Measurements from ENCODE around the gene LZTR1. TPM values are rescaled to one million over a fixed set of nuclear protein-coding genes. Genes with fewer than 3 reads are reported as not detected.

LZTR1 gene
- total and polyA plus RNA-seq, 2 experiments from 2014 or later = 9.2 to 39.9 TPM

- no peak for ATAC-seq
These were observed 46.5 kb downstream of the LZTR1 start for GRCh38 chr22:21028277-21029251.

More at GRCh38 chr22:21028277-21029251, 46.5 kb downstream of the LZTR1 start:
- H3K9me3 Mint-ChIP-seq = no peaks in the 10 kb centered on the region; the same call in 2 of the 3 replicates
- no peaks in the 10 kb centered on the region for H3K36me3 ChIP-seq (ENCODE audit: insufficient read depth)
- TF ChIP-seq, protein P1, sequence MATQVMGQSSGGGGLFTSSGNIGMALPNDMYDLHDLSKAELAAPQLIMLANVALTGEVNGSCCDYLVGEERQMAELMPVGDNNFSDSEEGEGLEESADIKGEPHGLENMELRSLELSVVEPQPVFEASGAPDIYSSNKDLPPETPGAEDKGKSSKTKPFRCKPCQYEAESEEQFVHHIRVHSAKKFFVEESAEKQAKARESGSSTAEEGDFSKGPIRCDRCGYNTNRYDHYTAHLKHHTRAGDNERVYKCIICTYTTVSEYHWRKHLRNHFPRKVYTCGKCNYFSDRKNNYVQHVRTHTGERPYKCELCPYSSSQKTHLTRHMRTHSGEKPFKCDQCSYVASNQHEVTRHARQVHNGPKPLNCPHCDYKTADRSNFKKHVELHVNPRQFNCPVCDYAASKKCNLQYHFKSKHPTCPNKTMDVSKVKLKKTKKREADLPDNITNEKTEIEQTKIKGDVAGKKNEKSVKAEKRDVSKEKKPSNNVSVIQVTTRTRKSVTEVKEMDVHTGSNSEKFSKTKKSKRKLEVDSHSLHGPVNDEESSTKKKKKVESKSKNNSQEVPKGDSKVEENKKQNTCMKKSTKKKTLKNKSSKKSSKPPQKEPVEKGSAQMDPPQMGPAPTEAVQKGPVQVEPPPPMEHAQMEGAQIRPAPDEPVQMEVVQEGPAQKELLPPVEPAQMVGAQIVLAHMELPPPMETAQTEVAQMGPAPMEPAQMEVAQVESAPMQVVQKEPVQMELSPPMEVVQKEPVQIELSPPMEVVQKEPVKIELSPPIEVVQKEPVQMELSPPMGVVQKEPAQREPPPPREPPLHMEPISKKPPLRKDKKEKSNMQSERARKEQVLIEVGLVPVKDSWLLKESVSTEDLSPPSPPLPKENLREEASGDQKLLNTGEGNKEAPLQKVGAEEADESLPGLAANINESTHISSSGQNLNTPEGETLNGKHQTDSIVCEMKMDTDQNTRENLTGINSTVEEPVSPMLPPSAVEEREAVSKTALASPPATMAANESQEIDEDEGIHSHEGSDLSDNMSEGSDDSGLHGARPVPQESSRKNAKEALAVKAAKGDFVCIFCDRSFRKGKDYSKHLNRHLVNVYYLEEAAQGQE (IDR thresholded peaks at IDR 0.05; ENCODE audit: unreplicated experiment) = no peak
- TF ChIP-seq, protein P2, sequence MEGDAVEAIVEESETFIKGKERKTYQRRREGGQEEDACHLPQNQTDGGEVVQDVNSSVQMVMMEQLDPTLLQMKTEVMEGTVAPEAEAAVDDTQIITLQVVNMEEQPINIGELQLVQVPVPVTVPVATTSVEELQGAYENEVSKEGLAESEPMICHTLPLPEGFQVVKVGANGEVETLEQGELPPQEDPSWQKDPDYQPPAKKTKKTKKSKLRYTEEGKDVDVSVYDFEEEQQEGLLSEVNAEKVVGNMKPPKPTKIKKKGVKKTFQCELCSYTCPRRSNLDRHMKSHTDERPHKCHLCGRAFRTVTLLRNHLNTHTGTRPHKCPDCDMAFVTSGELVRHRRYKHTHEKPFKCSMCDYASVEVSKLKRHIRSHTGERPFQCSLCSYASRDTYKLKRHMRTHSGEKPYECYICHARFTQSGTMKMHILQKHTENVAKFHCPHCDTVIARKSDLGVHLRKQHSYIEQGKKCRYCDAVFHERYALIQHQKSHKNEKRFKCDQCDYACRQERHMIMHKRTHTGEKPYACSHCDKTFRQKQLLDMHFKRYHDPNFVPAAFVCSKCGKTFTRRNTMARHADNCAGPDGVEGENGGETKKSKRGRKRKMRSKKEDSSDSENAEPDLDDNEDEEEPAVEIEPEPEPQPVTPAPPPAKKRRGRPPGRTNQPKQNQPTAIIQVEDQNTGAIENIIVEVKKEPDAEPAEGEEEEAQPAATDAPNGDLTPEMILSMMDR (conservative IDR thresholded peaks at IDR 0.05; ENCODE audit: low read depth in 2 of 2) = no peak
- TF ChIP-seq ETS1 (IDR thresholded peaks at IDR 0.05) (no peak), STAT1 (IDR thresholded peaks at IDR 0.05; ENCODE audit: unreplicated experiment) (no peak), EZH2 (IDR thresholded peaks at IDR 0.05; ENCODE audit: low read depth, unreplicated experiment) (no peak), EZH2phosphoT487 (IDR thresholded peaks at IDR 0.05; ENCODE audit: unreplicated experiment) (no peak), POLR2AphosphoS5 (IDR thresholded peaks at IDR 0.05; ENCODE audit: low read depth) (no peak), ZNF114 (CRISPR knock-in tag; IDR thresholded peaks at IDR 0.05) (no peak), JUNB (IDR thresholded peaks at IDR 0.05; ENCODE audit: unreplicated experiment) (no peak), ZNF331 (CRISPR knock-in tag; IDR thresholded peaks at IDR 0.05; ENCODE audit: low read depth) (no peak), CREB1 (CRISPR knock-in tag; IDR thresholded peaks at IDR 0.05; ENCODE audit: low read depth) (no peak), NANOG (IDR thresholded peaks at IDR 0.05; ENCODE audit: borderline replicate concordance) (no peak)
- TF ChIP-seq, protein P3, sequence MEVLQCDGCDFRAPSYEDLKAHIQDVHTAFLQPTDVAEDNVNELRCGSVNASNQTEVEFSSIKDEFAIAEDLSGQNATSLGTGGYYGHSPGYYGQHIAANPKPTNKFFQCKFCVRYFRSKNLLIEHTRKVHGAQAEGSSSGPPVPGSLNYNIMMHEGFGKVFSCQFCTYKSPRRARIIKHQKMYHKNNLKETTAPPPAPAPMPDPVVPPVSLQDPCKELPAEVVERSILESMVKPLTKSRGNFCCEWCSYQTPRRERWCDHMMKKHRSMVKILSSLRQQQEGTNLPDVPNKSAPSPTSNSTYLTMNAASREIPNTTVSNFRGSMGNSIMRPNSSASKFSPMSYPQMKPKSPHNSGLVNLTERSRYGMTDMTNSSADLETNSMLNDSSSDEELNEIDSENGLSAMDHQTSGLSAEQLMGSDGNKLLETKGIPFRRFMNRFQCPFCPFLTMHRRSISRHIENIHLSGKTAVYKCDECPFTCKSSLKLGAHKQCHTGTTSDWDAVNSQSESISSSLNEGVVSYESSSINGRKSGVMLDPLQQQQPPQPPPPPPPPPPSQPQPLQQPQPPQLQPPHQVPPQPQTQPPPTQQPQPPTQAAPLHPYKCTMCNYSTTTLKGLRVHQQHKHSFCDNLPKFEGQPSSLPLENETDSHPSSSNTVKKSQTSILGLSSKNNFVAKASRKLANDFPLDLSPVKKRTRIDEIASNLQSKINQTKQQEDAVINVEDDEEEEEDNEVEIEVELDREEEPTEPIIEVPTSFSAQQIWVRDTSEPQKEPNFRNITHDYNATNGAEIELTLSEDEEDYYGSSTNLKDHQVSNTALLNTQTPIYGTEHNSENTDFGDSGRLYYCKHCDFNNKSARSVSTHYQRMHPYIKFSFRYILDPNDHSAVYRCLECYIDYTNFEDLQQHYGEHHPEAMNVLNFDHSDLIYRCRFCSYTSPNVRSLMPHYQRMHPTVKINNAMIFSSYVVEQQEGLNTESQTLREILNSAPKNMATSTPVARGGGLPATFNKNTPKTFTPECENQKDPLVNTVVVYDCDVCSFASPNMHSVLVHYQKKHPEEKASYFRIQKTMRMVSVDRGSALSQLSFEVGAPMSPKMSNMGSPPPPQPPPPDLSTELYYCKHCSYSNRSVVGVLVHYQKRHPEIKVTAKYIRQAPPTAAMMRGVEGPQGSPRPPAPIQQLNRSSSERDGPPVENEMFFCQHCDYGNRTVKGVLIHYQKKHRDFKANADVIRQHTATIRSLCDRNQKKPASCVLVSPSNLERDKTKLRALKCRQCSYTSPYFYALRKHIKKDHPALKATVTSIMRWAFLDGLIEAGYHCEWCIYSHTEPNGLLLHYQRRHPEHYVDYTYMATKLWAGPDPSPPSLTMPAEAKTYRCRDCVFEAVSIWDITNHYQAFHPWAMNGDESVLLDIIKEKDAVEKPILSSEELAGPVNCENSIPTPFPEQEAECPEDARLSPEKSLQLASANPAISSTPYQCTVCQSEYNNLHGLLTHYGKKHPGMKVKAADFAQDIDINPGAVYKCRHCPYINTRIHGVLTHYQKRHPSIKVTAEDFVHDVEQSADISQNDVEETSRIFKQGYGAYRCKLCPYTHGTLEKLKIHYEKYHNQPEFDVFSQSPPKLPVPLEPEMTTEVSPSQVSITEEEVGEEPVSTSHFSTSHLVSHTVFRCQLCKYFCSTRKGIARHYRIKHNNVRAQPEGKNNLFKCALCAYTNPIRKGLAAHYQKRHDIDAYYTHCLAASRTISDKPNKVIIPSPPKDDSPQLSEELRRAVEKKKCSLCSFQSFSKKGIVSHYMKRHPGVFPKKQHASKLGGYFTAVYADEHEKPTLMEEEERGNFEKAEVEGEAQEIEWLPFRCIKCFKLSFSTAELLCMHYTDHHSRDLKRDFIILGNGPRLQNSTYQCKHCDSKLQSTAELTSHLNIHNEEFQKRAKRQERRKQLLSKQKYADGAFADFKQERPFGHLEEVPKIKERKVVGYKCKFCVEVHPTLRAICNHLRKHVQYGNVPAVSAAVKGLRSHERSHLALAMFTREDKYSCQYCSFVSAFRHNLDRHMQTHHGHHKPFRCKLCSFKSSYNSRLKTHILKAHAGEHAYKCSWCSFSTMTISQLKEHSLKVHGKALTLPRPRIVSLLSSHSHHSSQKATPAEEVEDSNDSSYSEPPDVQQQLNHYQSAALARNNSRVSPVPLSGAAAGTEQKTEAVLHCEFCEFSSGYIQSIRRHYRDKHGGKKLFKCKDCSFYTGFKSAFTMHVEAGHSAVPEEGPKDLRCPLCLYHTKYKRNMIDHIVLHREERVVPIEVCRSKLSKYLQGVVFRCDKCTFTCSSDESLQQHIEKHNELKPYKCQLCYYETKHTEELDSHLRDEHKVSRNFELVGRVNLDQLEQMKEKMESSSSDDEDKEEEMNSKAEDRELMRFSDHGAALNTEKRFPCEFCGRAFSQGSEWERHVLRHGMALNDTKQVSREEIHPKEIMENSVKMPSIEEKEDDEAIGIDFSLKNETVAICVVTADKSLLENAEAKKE (CRISPR knock-in tag; IDR thresholded peaks at IDR 0.05) = no peak
- no peaks in the 10 kb centered on the region for H3K9me2 ChIP-seq (ENCODE audit: insufficient read depth)
- no peak overlapping the region for H3K4me2 ChIP-seq
- peaks cover 34% of the 10 kb centered on the region for H3K27me3 Mint-ChIP-seq (ENCODE audit: insufficient read depth, low read depth, poor library complexity)
- no peaks in the 10 kb centered on the region for H3K36me3 Mint-ChIP-seq (ENCODE audit: low read depth)
- H3K27ac Mint-ChIP-seq = no peak overlapping the region
- no peak for DNase-seq (ENCODE audit: low spot score)
- peaks cover 26% of the 10 kb centered on the region for H3K27me3 ChIP-seq (ENCODE audit: insufficient read depth)
- H3F3A ChIP-seq (replicated peaks; ENCODE audit: low read depth) = no peaks in the 10 kb centered on the region
- no peaks in the 10 kb centered on the region for H4K20me1 ChIP-seq (replicated peaks; ENCODE audit: insufficient read depth)
- H3K4me1 ChIP-seq (ENCODE audit: insufficient read depth) = peaks cover 3% of the 10 kb centered on the region; the same call in 1 of the 2 replicates
- peaks cover 8% of the 10 kb centered on the region for H3K4me1 Mint-ChIP-seq
- H3K4me3 ChIP-seq = no peak overlapping the region
- H3K27ac ChIP-seq (ENCODE audit: low read depth) = no peak overlapping the region
- no peaks in the 10 kb centered on the region for H3K79me2 ChIP-seq (replicated peaks; ENCODE audit: insufficient read depth)
- no peak overlapping the region for H3K4me3 Mint-ChIP-seq
- H2AFZ ChIP-seq = no peak overlapping the region
